NCI-H446 (cell line): Measurements from ENCODE around the gene TRAP1.
A peak's percentile ranks its signal among the peaks of the same experiment; 100 is the strongest.
"Not testable (repeated sequence)": the region's sequence is repeated elsewhere in the genome, so short reads cannot be mapped to it uniquely, and the experiment has no call there.

ENCODE experiments used
- DNase-seq, 2 experiments: peaks; one replicate each; lab custom pipeline; 2025; lab: John Stamatoyannopoulos, UW

Gene TRAP1

GRCh38 chr16:3736116-3736515 lies 18.8 kb upstream of the TRAP1 start:
- no peak for DNase-seq

GRCh38 chr16:3735541-3735940 lies 18.2 kb upstream of the TRAP1 start:
- DNase-seq, result no peak

- no peak for DNase-seq
Measured at GRCh38 chr16:3734758-3735221, 17.5 kb upstream of the TRAP1 start.

GRCh38 chr16:3734084-3734757 lies 16.9 kb upstream of the TRAP1 start:
- no peak for DNase-seq

GRCh38 chr16:3732171-3732570 lies 14.8 kb upstream of the TRAP1 start:
- DNase-seq, result no peak

GRCh38 chr16:3731126-3731935 lies 14.0 kb upstream of the TRAP1 start:
- no peak for DNase-seq

- no peak for DNase-seq
Measured at GRCh38 chr16:3730161-3731125, 13.1 kb upstream of the TRAP1 start.

GRCh38 chr16:3729161-3730112 lies 12.1 kb upstream of the TRAP1 start:
- DNase-seq, result no peak

GRCh38 chr16:3728424-3729160 lies 11.3 kb upstream of the TRAP1 start:
- DNase-seq, result no peak

- no peak for DNase-seq
Measured at GRCh38 chr16:3727806-3728381, 10.6 kb upstream of the TRAP1 start.

- no peak for DNase-seq
Measured at GRCh38 chr16:3726021-3726687, 8.8 kb upstream of the TRAP1 start.

- no peak for DNase-seq
Measured at GRCh38 chr16:3725276-3725675, 8.0 kb upstream of the TRAP1 start.

GRCh38 chr16:3722508-3722907 lies 5.2 kb upstream of the TRAP1 start:
- DNase-seq, result no peak

GRCh38 chr16:3720418-3720817 lies 3.1 kb upstream of the TRAP1 start:
- no peak for DNase-seq

- no peak for DNase-seq
Measured at GRCh38 chr16:3718628-3719027, 1.3 kb upstream of the TRAP1 start.

- DNase-seq, result no peak
Measured at GRCh38 chr16:3718019-3718391, 681 bp upstream of the TRAP1 start.

GRCh38 chr16:3716831-3717234 lies 491 bp downstream of the TRAP1 start:
- DNase-seq, result peak in 1 of 2 experiments; percentile 18

- no peak for DNase-seq
Measured at GRCh38 chr16:3715430-3715829, 1.9 kb downstream of the TRAP1 start.

GRCh38 chr16:3714378-3714777 lies 2.9 kb downstream of the TRAP1 start:
- DNase-seq, result not testable (repeated sequence)
